ENCODE measurements around the gene ALKBH5. TPM values are rescaled to one million over a fixed set of nuclear protein-coding genes. Genes with fewer than 3 reads are reported as not detected.

Gene ALKBH5
- total RNA-seq, 1 experiment from 2014 or later = 97.8 TPM

DNA sequence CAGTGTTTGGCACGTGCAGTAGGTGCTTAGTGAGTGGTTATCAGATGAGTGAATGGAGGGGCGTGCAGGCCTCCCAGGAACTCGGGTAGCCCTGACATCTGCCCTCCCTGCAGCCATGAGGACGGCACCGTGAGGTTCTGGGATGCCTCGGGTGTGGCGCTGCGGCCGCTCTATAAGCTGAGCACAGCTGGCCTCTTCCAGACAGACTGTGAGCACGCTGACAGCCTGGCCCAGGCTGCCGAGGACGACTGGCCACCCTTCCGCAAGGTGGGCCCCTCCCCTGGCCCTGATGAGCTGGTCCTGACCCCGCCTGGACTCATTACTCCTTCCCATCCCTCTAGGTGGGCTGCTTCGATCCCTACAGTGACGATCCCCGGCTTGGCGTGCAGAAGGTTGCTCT is 52.9 kb downstream of the ALKBH5 start:
- Histone ChIP-seq H3K79me2 (ENCODE audit: insufficient read depth, low read length) (no peaks in the 10 kb centered on the region), H3K36me3 (ENCODE audit: control insufficient read depth in 1 of 2, insufficient read depth in 2 of 2, low read length in 2 of 2) (no peaks in the 10 kb centered on the region; a peak in 1 of 4 replicates), H4K20me1 (ENCODE audit: insufficient read depth) (no peaks in the 10 kb centered on the region), H3K9me3 (ENCODE audit: control insufficient read depth in 1 of 2, insufficient read depth in 1 of 2, low read depth in 1 of 2, low read length in 2 of 2) (no peaks in the 10 kb centered on the region), H3K9me2 (ENCODE audit: insufficient read depth) (no peaks in the 10 kb centered on the region), H3K9ac (ENCODE audit: low read length) (no peak overlapping the region), H3K27me3 (ENCODE audit: insufficient read depth, low read length) (no peaks in the 10 kb centered on the region), H2AFZ (ENCODE audit: low read depth, low read length, poor library complexity, severe bottlenecking) (no peak overlapping the region), H3K4me2 (ENCODE audit: low read length) (no peak overlapping the region), H3K4me3 (replicated peaks in 1 of 2; ENCODE audit: low read depth in 1 of 2, low read length in 2 of 2) (no peak overlapping the region), H3K4me1 (ENCODE audit: control insufficient read depth in 1 of 2, insufficient read depth in 2 of 2, low read length in 2 of 2) (peaks cover 0 to 13% of the 10 kb centered on the region in 2 experiments; a peak in 2 of 4 replicates), H3K27ac (ENCODE audit: low read depth, low read length) (no peak overlapping the region)
- BruUV-seq (replicated peaks) = no TSS peak
- ATAC-seq (no peak), DNase-seq (ENCODE audit: low read depth, low spot score) (no peak)
- intact Hi-C loops (cut with micrococcal nuclease) = no loop called here
- ChIA-PET RAD21 (ENCODE audit: low non-redundant PET in 1 of 2, low total read pairs in 2 of 2, uncharacterized antibody in 2 of 2, unreplicated experiment in 2 of 2) (no interaction called here), CTCF (no interaction called here), POLR2A (no interaction called here)
- TF ChIP-seq ELF1 (IDR thresholded peaks at IDR 0.05; ENCODE audit: borderline replicate concordance, low read depth) = no peak
- no peak for TF ChIP-seq EGR1 (IDR thresholded peaks at IDR 0.05; ENCODE audit: low read depth)
- TF ChIP-seq CBX3 (IDR thresholded peaks at IDR 0.05; ENCODE audit: low read depth) = no peak
- TF ChIP-seq RAD21 (IDR thresholded peaks at IDR 0.05; ENCODE audit: low read depth) = no peak
- TF ChIP-seq, protein P1, sequence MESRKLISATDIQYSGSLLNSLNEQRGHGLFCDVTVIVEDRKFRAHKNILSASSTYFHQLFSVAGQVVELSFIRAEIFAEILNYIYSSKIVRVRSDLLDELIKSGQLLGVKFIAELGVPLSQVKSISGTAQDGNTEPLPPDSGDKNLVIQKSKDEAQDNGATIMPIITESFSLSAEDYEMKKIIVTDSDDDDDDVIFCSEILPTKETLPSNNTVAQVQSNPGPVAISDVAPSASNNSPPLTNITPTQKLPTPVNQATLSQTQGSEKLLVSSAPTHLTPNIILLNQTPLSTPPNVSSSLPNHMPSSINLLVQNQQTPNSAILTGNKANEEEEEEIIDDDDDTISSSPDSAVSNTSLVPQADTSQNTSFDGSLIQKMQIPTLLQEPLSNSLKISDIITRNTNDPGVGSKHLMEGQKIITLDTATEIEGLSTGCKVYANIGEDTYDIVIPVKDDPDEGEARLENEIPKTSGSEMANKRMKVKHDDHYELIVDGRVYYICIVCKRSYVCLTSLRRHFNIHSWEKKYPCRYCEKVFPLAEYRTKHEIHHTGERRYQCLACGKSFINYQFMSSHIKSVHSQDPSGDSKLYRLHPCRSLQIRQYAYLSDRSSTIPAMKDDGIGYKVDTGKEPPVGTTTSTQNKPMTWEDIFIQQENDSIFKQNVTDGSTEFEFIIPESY (IDR thresholded peaks at IDR 0.05; ENCODE audit: extremely low read depth, insufficient replicate concordance, low read length) = no peak
- no peak for TF ChIP-seq FOSL1 (IDR thresholded peaks at IDR 0.05; ENCODE audit: low read depth)
- no peak for TF ChIP-seq JUND (IDR thresholded peaks at IDR 0.05)
- no peak for TF ChIP-seq EZH2phosphoT487 (IDR thresholded peaks at IDR 0.05; ENCODE audit: borderline replicate concordance)
- TF ChIP-seq, protein P2, sequence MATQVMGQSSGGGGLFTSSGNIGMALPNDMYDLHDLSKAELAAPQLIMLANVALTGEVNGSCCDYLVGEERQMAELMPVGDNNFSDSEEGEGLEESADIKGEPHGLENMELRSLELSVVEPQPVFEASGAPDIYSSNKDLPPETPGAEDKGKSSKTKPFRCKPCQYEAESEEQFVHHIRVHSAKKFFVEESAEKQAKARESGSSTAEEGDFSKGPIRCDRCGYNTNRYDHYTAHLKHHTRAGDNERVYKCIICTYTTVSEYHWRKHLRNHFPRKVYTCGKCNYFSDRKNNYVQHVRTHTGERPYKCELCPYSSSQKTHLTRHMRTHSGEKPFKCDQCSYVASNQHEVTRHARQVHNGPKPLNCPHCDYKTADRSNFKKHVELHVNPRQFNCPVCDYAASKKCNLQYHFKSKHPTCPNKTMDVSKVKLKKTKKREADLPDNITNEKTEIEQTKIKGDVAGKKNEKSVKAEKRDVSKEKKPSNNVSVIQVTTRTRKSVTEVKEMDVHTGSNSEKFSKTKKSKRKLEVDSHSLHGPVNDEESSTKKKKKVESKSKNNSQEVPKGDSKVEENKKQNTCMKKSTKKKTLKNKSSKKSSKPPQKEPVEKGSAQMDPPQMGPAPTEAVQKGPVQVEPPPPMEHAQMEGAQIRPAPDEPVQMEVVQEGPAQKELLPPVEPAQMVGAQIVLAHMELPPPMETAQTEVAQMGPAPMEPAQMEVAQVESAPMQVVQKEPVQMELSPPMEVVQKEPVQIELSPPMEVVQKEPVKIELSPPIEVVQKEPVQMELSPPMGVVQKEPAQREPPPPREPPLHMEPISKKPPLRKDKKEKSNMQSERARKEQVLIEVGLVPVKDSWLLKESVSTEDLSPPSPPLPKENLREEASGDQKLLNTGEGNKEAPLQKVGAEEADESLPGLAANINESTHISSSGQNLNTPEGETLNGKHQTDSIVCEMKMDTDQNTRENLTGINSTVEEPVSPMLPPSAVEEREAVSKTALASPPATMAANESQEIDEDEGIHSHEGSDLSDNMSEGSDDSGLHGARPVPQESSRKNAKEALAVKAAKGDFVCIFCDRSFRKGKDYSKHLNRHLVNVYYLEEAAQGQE (IDR thresholded peaks at IDR 0.05; ENCODE audit: low read depth) = no peak
- TF ChIP-seq ZNF274 (IDR thresholded peaks at IDR 0.05; ENCODE audit: low read depth, low read length) = no peak
- TF ChIP-seq TCF7L2 (IDR thresholded peaks at IDR 0.05; ENCODE audit: borderline replicate concordance, extremely low read depth, insufficient read depth, insufficient read length) = no peak
- TF ChIP-seq, protein P3, sequence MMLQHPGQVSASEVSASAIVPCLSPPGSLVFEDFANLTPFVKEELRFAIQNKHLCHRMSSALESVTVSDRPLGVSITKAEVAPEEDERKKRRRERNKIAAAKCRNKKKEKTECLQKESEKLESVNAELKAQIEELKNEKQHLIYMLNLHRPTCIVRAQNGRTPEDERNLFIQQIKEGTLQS (IDR thresholded peaks at IDR 0.05) = no peak
- TF ChIP-seq EZH2 (IDR thresholded peaks at IDR 0.05) = no peak
- TF ChIP-seq POLR2AphosphoS5 (IDR thresholded peaks at IDR 0.05; ENCODE audit: low read depth, low read length) = no peak
- no peak for TF ChIP-seq SIN3A (IDR thresholded peaks at IDR 0.05; ENCODE audit: low read depth)
- TF ChIP-seq, protein P4, sequence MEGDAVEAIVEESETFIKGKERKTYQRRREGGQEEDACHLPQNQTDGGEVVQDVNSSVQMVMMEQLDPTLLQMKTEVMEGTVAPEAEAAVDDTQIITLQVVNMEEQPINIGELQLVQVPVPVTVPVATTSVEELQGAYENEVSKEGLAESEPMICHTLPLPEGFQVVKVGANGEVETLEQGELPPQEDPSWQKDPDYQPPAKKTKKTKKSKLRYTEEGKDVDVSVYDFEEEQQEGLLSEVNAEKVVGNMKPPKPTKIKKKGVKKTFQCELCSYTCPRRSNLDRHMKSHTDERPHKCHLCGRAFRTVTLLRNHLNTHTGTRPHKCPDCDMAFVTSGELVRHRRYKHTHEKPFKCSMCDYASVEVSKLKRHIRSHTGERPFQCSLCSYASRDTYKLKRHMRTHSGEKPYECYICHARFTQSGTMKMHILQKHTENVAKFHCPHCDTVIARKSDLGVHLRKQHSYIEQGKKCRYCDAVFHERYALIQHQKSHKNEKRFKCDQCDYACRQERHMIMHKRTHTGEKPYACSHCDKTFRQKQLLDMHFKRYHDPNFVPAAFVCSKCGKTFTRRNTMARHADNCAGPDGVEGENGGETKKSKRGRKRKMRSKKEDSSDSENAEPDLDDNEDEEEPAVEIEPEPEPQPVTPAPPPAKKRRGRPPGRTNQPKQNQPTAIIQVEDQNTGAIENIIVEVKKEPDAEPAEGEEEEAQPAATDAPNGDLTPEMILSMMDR (IDR thresholded peaks at IDR 0.05 in 2 of 3, conservative IDR thresholded peaks at IDR 0.05 in 1 of 3; ENCODE audit: borderline replicate concordance in 1 of 3, insufficient read depth in 1 of 3, low read depth in 2 of 3, low read length in 2 of 3) = no peak
- TF ChIP-seq SP1 (IDR thresholded peaks at IDR 0.05; ENCODE audit: low read depth) = no peak
- no peak for TF ChIP-seq CEBPB (IDR thresholded peaks at IDR 0.05; ENCODE audit: low read depth)
- TF ChIP-seq, protein P5, sequence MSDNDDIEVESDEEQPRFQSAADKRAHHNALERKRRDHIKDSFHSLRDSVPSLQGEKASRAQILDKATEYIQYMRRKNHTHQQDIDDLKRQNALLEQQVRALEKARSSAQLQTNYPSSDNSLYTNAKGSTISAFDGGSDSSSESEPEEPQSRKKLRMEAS (IDR thresholded peaks at IDR 0.05) = no peak
